SK-N-DZ (cell line): ENCODE results near the gene TRPC4AP. TPM values are rescaled to one million over a fixed set of nuclear protein-coding genes. Genes with fewer than 3 reads are reported as not detected.
"Not testable (repeated sequence)": the region's sequence is repeated elsewhere in the genome, so short reads cannot be mapped to it uniquely, and the experiment has no call there.

ENCODE experiments used
- DNase-seq: peaks from one replicate; pipeline ENCODE4 v3.0.0-alpha.2; 2015; ENCODE audit warnings: low spot score
- polyA plus RNA-seq, 2 experiments: library from polyadenylated mRNA; depleted of rRNA; stranded (reverse); fragments of >200 nt; gene quantifications; 2 replicates each; pipeline ENCODE4 v1.2.3, GENCODE V29; 2014

TRPC4AP gene, protein sequence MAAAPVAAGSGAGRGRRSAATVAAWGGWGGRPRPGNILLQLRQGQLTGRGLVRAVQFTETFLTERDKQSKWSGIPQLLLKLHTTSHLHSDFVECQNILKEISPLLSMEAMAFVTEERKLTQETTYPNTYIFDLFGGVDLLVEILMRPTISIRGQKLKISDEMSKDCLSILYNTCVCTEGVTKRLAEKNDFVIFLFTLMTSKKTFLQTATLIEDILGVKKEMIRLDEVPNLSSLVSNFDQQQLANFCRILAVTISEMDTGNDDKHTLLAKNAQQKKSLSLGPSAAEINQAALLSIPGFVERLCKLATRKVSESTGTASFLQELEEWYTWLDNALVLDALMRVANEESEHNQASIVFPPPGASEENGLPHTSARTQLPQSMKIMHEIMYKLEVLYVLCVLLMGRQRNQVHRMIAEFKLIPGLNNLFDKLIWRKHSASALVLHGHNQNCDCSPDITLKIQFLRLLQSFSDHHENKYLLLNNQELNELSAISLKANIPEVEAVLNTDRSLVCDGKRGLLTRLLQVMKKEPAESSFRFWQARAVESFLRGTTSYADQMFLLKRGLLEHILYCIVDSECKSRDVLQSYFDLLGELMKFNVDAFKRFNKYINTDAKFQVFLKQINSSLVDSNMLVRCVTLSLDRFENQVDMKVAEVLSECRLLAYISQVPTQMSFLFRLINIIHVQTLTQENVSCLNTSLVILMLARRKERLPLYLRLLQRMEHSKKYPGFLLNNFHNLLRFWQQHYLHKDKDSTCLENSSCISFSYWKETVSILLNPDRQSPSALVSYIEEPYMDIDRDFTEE
- 76.9 and 82.4 TPM in 2 replicates for polyA plus RNA-seq (2014; cell fraction: cytosol; rRNA removed)
- 147 and 165 TPM in 2 replicates for polyA plus RNA-seq (2014; cell fraction: nucleus; rRNA removed)

GRCh38 chr20:35092524-35093266 lies at the start of gene TRPC4AP:
Gene TRPC4AP (minus strand): TSS chr20:35092807. CDS start chr20:35092781, 26 bp downstream.
- DNase-seq: peak; percentile 94

DNA sequence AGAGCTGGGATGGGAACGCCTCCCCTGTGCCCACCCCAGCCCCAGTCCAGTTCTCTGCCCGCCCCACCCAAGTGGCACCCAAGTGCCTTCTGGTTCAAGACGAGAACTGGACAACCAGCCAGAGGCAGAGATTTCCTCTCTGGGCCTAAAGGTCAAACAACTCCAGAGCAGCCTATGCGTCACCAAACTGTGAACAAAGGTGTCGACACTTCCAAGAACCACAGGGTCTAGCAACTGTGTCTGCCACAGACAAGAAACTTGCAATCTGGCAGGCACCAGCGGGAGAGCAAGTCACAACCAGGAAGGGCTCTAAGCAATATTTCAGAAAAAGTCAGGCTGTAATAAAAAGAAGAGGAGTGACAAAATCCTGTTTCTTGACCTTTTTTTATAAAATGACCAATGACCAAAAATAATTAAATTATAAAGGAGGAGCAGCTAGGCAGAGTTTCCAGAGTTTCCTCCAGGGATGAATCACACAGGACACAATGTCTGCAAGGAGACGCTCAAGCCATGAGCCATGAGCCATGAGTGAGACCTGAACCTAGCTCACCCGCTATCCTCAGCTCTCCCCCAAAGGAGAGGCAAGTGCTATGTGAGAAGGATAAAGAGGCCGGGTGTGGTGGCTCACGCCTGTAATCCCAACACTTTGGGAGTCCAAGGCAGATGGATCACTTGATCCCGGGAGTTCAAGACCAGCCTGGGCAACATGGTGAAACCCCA lies 43.4 kb upstream of the TRPC4AP start:
- DNase-seq: no peak

DNA sequence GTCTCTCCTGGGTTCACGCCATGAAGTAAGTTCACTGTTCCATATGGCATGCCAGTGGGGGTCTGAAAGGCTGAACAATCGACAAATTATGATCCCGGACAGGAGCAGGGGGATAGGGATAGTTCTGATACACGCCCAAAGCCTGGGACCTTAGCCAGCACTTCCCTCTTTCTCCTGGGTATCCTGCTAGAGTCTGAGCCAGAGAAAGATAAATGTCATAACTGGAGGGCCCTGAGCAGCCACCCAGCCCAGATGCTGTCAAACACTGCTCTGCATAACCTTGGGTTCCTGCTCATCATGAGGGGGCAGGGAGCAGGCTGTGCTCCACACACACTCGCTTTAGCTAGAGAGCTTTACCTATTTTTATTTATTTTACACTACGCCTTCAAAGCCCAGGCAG lies 42.3 kb upstream of the TRPC4AP start:
- DNase-seq: no peak

DNA sequence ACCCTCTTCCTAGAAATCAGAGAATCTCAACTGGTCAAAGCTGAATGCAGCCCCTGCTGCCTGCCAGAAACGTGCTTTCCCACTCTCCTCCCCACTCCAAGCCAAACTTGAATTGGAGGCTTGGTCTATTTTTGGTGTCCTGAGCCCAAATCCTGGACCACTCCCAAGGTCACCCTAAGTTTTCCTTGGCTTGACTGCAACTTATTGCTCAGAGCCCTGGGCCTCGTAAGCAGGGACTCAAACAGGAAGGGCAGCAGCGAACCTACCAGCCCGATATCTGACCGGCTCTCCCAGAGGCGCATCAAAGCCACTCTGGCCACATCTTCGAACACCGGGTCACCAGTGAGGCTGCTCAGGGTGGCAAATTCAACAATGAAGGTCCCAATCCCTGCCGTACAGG lies 41.9 kb upstream of the TRPC4AP start:
- DNase-seq: no peak

DNA sequence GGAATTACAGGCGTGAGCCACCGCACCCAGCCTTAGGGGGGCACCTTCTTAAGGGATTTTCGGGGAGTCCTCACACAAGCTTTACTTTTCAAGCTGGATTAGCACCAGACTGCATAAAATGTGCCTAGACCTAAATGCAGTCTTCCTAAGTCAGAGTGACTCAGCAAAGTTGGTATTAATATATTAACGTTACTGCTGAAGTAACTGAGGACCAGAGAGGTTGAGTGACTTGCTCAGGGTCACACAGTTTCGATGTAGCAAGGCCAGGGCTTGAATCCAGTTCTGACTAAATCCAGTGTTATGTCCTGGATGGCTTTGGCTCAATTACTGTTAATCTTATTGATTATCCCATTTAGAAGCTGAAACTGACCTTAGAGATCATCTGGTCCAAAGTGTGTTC lies 41.1 kb upstream of the TRPC4AP start:
- no peak for DNase-seq

DNA sequence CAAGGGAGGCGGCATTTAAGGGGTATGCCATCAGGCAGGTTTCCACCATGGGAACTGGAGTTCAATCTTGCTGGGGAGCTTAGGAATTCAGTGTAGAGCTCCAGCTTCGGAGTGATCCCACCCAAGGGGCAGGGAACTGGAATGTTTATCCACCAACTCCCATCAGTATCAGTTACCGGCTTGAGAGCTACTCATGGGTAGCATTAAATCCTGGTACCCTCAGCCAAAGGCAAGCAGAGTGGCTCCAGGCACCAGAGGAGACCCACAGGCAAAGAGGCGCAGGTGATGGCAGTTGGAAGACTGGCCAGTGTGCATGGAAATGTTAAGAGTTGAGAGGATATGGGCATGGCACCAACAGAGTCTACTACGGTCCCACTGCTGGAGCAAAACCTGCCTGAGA lies 40.4 kb upstream of the TRPC4AP start:
- no peak for DNase-seq

GRCh38 chr20:35131934-35132333 lies 39.3 kb upstream of the TRPC4AP start:
- no peak for DNase-seq

- DNase-seq: no peak
Measured at GRCh38 chr20:35129647-35130069, 37.1 kb upstream of the TRPC4AP start.

- DNase-seq: no peak
Measured at GRCh38 chr20:35125753-35126152, 33.1 kb upstream of the TRPC4AP start.

DNA sequence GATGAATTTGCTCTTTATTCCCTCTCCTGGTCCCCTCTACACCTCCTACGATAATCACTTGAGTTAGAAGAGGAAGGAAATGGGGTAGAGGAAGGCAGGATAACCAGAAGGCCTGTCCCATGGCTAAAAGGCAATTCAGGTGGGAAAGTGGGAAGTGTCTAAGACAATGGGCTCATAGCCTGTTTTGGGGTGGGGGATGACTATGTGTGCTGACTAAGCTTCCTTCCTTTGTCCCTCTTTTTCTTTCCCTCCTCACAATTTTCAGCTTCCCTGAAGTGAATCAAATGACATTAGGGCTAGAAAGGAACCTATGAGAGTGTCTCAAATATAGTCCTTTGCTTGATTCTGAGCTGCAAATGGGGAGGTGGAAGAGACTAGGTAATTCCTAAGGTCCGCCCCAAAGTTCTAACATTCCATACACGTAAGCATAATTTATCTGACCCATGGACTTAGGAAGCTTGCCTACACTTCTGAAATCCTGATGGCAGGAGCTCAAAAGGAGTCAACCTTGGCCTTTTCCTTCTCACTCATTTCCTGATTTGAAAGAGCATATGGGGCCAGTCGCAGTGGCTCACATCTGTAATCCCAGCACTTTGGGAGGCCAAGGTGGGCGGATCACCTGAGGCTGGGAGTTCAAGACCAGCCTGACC lies 30.3 kb upstream of the TRPC4AP start:
- no peak for DNase-seq

- no peak for DNase-seq
Measured at GRCh38 chr20:35121186-35121585, 28.6 kb upstream of the TRPC4AP start.

GRCh38 chr20:35120012-35120701 lies 27.6 kb upstream of the TRPC4AP start:
- no peak for DNase-seq

GRCh38 chr20:35117629-35118028 lies 25.0 kb upstream of the TRPC4AP start:
- DNase-seq: no peak

GRCh38 chr20:35117196-35117595 lies 24.6 kb upstream of the TRPC4AP start:
- no peak for DNase-seq

- DNase-seq: no peak
Measured at GRCh38 chr20:35116258-35116657, 23.7 kb upstream of the TRPC4AP start.

DNA sequence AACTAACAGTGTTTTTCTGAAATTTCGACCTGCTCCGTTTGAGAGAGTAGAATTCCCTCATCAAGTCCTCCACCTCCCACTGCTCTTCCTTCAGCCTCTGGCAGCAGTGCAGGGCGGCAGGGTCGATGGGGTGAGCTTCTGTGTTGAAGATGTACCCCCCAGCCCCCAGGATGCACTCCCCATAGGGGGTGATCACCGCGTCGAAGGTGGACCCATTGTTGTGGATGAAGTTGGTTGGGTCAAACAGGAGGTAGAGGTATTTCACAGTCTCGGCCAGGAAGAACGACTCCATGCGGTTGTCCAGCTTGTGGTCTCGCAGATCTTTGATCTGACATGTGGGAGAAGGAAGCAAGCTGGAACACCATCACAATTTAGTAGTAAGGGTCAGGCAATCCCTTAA lies 23.0 kb upstream of the TRPC4AP start:
- no peak for DNase-seq

DNA sequence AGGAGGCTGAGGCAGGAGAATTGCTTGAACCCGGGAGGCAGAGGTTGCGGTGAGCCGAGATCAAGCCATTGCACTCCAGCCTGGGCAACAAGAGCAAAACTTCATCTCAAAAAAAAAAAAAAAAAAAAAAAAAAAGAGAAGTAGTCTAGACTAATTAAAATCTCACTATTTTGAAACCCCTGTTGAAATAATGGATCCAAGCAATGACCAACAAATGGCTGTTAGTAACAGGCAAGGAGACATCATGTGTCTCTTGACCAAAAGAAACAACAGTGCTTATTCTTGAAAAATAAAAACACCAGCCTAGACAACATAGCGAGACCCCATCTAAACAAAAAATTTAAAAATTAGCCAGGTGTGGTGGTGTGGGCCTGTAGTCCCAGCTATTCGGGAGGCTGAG lies 19.7 kb upstream of the TRPC4AP start:
- DNase-seq: not testable (repeated sequence)

- no peak for DNase-seq
Measured at GRCh38 chr20:35111141-35111888, 18.7 kb upstream of the TRPC4AP start.

- no peak for DNase-seq
Measured at GRCh38 chr20:35108921-35109320, 16.3 kb upstream of the TRPC4AP start.
